ENCODE results near the gene MEGF11.

DNA sequence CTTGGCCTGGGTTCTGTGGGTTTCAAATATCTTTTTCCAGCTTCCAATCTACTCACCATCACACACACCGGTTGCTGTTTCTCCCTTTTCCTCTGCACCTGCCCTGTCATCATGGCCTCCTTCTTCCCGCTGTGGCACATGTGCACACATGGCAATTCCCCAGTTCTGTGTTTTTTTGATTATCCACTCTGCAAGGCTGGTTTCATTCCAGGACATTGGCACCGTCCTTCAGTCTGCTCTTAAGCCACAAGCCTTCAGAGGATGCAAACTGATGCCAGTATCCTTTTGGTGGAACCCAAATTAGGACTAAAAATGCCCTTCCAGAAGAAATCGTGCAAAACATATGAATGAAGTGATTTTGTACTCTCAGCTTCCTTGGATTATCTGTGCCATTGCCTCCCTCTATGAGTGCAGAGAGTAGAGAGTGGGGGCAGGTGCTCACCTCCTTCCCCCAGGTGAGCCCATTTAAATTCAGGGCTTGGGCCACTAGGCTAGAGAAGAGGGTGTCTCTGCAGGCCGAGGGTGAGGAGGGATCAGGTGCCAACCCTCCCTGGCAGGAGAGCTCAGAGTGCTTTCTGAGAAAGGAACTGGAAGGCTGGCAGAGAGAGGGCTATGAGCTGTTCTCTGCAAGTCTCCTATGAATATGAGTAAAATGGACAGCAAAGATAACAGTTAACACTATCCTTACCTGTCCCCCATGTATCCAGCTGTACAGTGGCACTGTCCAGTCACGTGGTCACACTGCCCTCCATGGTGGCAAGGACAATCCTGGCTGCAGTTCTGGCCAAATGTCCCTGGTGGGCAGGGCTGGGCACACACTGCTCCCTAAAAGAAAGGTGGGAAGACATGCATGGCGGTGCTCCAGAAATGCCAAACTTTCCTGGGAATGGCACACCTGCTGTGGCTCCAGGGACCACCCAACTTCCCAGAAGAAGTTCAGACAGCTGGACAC lies 283.4 kb downstream of the MEGF11 start:
- no peak for TF ChIP-seq POLR2AphosphoS5 (IDR thresholded peaks at IDR 0.05; ENCODE audit: low read depth, low read length)
- TF ChIP-seq POLR2A (IDR thresholded peaks at IDR 0.05; ENCODE audit: low read depth, low read length), result no peak
- no peak for TF ChIP-seq SPI1 (IDR thresholded peaks at IDR 0.05; ENCODE audit: low read depth, low read length)
- no peak for TF ChIP-seq TAF1 (IDR thresholded peaks at IDR 0.05; ENCODE audit: low read depth, low read length)

All from GM12891 (cell line).